Vagina (tissue), 2 donors: ENCODE results near the gene ANKRD11. TPM values are rescaled to one million over a fixed set of nuclear protein-coding genes. Genes with fewer than 3 reads are reported as not detected.

Source experiments
- DNase-seq, 2 donors: peaks; one replicate each; pipeline ENCODE4 v3.0.0-alpha.2; 2017; ENCODE audit errors: extremely low spot score in 2 of 2
- H3K27ac ChIP-seq: fragments of 200-600 bp; sonication (generic); one replicate; pipeline ENCODE4 v1.5.1; 2019
- H3K27me3 ChIP-seq: fragments of 200-600 bp; sonication (generic); one replicate; pipeline ENCODE4 v1.5.1; 2019
- H3K36me3 ChIP-seq, 2 donors: fragments of 200-600 bp; sonication (generic); one replicate each; pipeline ENCODE4 v1.5.1; 2017 to 2019
- H3K4me1 ChIP-seq: fragments of 200-600 bp; sonication (generic); one replicate; pipeline ENCODE4 v1.5.1; 2019
- H3K4me3 ChIP-seq, 2 donors: fragments of 200-600 bp; sonication (generic); 1 replicate in 1 of 2; 2 replicates in 1 of 2; pipeline ENCODE4 v1.5.1; 2016 to 2019
- H3K9me3 ChIP-seq: fragments of 200-600 bp; sonication (generic); one replicate; pipeline ENCODE4 v1.5.1; 2019
- POLR2A ChIP-seq, 2 donors: fragments of 450-650 bp; IDR thresholded peaks; one replicate each; pipeline ENCODE4 v1.6.1; 2017; ENCODE audit warnings: antibody characterized with exemption in 2 of 2, mild to moderate bottlenecking in 2 of 2, moderate library complexity in 2 of 2
- POLR2AphosphoS5 ChIP-seq, 2 donors: sonication (generic); formaldehyde crosslinking; IDR thresholded peaks; one replicate each; pipeline ENCODE4 v1.9.0; 2017; ENCODE audit warnings: antibody characterized with exemption in 2 of 2, mild to moderate bottlenecking in 2 of 2, low read depth in 1 of 2; ENCODE audit not compliant: insufficient read depth in 1 of 2
- intact Hi-C: fragments of 100-400 bp; cut with DNase I; formaldehyde crosslinking; loops from one replicate; pipeline ENCODE4 v1.15.1; 2023
- total RNA-seq: library from RNA; depleted of rRNA; stranded (reverse); fragments of >200 nt; gene quantifications from one replicate; pipeline ENCODE4 v1.2.3, GENCODE V29; 2016
- TF ChIP-seq, protein P1 (sequence below), 3 experiments: fragments of 450-650 bp in 2 of 3; fragments of 200-600 bp in 1 of 3; sonication (generic) in 1 of 3; IDR thresholded peaks; one replicate each; pipeline ENCODE4 v1.5.1; 2017 to 2019; ENCODE audit warnings: antibody characterized with exemption in 3 of 3, mild to moderate bottlenecking in 2 of 3, moderate library complexity in 2 of 3

Gene ANKRD11
- total RNA-seq, 1 donor from 2014 or later: 135 TPM

DNA sequence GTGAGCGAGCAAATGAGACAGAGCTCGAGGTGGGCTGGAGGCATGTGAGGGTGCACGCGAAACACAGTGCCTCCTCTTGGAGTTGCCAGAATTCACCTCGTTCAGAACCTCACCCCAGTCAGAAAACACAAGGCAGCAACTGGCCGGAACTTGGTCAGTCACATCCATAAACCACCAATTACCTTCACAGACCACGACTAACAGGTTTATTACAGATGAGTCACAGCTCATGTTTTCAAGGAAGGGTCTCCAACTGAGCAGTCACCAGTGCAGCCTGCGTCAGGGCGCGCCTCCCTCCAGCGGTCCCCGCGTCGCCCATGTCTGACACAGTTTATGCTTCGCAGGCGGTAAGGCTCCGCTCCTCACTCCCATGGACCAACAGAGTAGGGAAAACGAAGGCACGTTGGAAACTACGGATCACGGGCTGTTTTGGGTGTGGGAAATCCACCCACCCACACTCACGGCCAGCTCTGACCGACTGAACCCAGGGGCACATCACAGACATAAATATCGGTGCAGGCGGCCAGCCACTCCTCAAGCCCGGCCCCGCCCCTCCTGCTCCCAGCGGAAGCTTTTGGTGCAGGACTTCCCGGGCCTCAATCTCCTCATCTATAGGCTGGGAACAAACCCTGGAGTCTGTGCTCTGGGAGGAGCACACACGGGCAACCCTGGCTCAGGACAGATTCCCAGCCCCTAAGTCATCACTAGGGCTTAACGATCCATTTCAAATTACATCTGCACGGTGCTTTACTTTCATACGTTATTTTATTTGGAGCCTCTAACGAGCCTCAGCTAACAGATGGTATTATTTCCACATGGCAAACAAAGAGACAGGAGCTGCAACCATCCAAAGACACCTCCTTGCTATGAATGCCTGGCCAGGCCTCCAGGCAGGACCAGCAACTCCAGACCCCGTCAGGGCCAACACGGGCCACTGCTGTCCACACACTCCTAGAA lies 146.6 kb downstream of the ANKRD11 start:
- Histone ChIP-seq H3K27me3 (no peaks in the 10 kb centered on the region), H3K9me3 (no peaks in the 10 kb centered on the region), H3K36me3 (no peaks in the 10 kb centered on the region), H3K4me3 (no peak overlapping the region), H3K4me1 (peaks cover 74% of the 10 kb centered on the region), H3K27ac (no peak overlapping the region)
- DNase-seq: no peak
- intact Hi-C loops: no loop called here
- TF ChIP-seq POLR2AphosphoS5 (IDR thresholded peaks at IDR 0.05; ENCODE audit: insufficient read depth in 1 of 2, low read depth in 1 of 2) (peak in 1 of 2 donors; percentile 2), POLR2A (IDR thresholded peaks at IDR 0.05) (no peak)

- intact Hi-C loops: no loop called here
- Histone ChIP-seq H3K9me3 (no peaks in the 10 kb centered on the region), H3K4me1 (peaks cover 83% of the 10 kb centered on the region), H3K27ac (no peak overlapping the region), H3K27me3 (no peaks in the 10 kb centered on the region), H3K36me3 (no peaks in the 10 kb centered on the region), H3K4me3 (no peak overlapping the region)
- TF ChIP-seq, protein P1, sequence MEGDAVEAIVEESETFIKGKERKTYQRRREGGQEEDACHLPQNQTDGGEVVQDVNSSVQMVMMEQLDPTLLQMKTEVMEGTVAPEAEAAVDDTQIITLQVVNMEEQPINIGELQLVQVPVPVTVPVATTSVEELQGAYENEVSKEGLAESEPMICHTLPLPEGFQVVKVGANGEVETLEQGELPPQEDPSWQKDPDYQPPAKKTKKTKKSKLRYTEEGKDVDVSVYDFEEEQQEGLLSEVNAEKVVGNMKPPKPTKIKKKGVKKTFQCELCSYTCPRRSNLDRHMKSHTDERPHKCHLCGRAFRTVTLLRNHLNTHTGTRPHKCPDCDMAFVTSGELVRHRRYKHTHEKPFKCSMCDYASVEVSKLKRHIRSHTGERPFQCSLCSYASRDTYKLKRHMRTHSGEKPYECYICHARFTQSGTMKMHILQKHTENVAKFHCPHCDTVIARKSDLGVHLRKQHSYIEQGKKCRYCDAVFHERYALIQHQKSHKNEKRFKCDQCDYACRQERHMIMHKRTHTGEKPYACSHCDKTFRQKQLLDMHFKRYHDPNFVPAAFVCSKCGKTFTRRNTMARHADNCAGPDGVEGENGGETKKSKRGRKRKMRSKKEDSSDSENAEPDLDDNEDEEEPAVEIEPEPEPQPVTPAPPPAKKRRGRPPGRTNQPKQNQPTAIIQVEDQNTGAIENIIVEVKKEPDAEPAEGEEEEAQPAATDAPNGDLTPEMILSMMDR (IDR thresholded peaks at IDR 0.05): no peak
- TF ChIP-seq POLR2A (IDR thresholded peaks at IDR 0.05): no peak
- peak in 1 of 2 donors; percentile 14 for TF ChIP-seq POLR2AphosphoS5 (IDR thresholded peaks at IDR 0.05; ENCODE audit: insufficient read depth in 1 of 2, low read depth in 1 of 2)
- no peak for DNase-seq
Measured at GRCh38 chr16:89341697-89342694, 148.4 kb downstream of the ANKRD11 start.

GRCh38 chr16:89341279-89341678 lies 149.1 kb downstream of the ANKRD11 start:
- no peaks in the 10 kb centered on the region for H3K36me3 ChIP-seq
- no peaks in the 10 kb centered on the region for H3K9me3 ChIP-seq
- TF ChIP-seq, protein P1 (IDR thresholded peaks at IDR 0.05): no peak
- TF ChIP-seq POLR2AphosphoS5 (IDR thresholded peaks at IDR 0.05; ENCODE audit: insufficient read depth in 1 of 2, low read depth in 1 of 2) (no peak), POLR2A (IDR thresholded peaks at IDR 0.05) (no peak)
- intact Hi-C loops: no loop called here
- DNase-seq: no peak
- H3K4me3 ChIP-seq: no peak overlapping the region
- H3K4me1 ChIP-seq: peaks cover 82% of the 10 kb centered on the region
- H3K27ac ChIP-seq: no peak overlapping the region
- no peaks in the 10 kb centered on the region for H3K27me3 ChIP-seq

GRCh38 chr16:89338863-89339262 lies 151.5 kb downstream of the ANKRD11 start:
- TF ChIP-seq, protein P1 (IDR thresholded peaks at IDR 0.05): no peak
- TF ChIP-seq POLR2A (IDR thresholded peaks at IDR 0.05): no peak
- no peak for TF ChIP-seq POLR2AphosphoS5 (IDR thresholded peaks at IDR 0.05; ENCODE audit: insufficient read depth in 1 of 2, low read depth in 1 of 2)

DNA sequence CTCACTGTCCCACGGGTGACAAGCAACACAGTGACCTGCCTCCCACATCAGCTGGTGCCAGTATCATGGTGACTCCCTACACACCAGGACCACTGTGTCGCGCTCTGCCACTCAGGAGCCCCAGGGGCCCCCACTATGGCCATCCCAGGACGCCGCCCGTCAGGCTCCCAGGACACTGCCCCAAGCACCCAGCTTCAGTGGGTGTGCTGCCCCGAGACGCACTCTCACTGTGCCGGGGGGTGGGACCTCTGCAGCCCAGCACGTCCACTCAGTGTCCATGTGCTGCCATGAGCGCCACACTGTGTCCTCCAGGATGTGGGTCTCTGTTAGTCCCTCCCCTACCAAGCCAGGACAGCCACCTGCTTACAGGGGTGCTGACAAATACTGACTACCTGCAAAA lies 152.4 kb downstream of the ANKRD11 start:
- no peak overlapping the region for H3K4me3 ChIP-seq
- H3K36me3 ChIP-seq: no peaks in the 10 kb centered on the region
- no peaks in the 10 kb centered on the region for H3K9me3 ChIP-seq
- no peak for DNase-seq
- intact Hi-C loops: loop anchor here (10.0 kb wide), 1 partner anchor 217 kb away; no protein-coding TSS in a partner anchor
- H3K27me3 ChIP-seq: no peaks in the 10 kb centered on the region
- H3K4me1 ChIP-seq: peaks cover 82% of the 10 kb centered on the region
- no peak overlapping the region for H3K27ac ChIP-seq
- TF ChIP-seq POLR2A (IDR thresholded peaks at IDR 0.05) (no peak), POLR2AphosphoS5 (IDR thresholded peaks at IDR 0.05; ENCODE audit: insufficient read depth in 1 of 2, low read depth in 1 of 2) (no peak)
- TF ChIP-seq, protein P1 (IDR thresholded peaks at IDR 0.05): no peak

More at GRCh38 chr16:89338863-89339262, 151.5 kb downstream of the ANKRD11 start:
- no peaks in the 10 kb centered on the region for H3K36me3 ChIP-seq
- no peaks in the 10 kb centered on the region for H3K9me3 ChIP-seq
- no peak for DNase-seq
- intact Hi-C loops: loop anchor here (10.0 kb wide), 1 partner anchor 216 kb away; no protein-coding TSS in a partner anchor
- H3K4me1 ChIP-seq: peaks cover 82% of the 10 kb centered on the region
- H3K27me3 ChIP-seq: no peaks in the 10 kb centered on the region
- no peak overlapping the region for H3K27ac ChIP-seq
- no peak overlapping the region for H3K4me3 ChIP-seq
